Astrocyte of the spinal cord (primary cell): ENCODE data around the gene ZBTB1.

Experiments
- DNase-seq: peaks from one replicate; pipeline ENCODE4 v3.0.0; 2011; ENCODE audit warnings: low read depth, low spot score
- H3K4me3 ChIP-seq: 2 replicates; pipeline ENCODE4 v1.5.1; 2011; ENCODE audit warnings: low read depth, mild to moderate bottlenecking, low read length, moderate library complexity
- in situ Hi-C: cut with HindIII; loops from 2 replicates; pipeline ENCODE4 v1.10.0; 2017; ENCODE audit warnings: low sequenced_read_pairs
- TF ChIP-seq, protein P1 (sequence below): IDR thresholded peaks from 2 replicates; pipeline ENCODE4 v1.5.1; 2012; ENCODE audit warnings: low read depth, mild to moderate bottlenecking, low read length, inconsistent platforms

Gene ZBTB1

GRCh38 chr14:64504310-64504896 lies at the start of gene ZBTB1:
ZBTB1 (plus strand) TSS chr14:64504770; CDS start chr14:64521505, 16,735 bp downstream.
- peak; percentile 93 for DNase-seq
- in situ Hi-C loops: no loop called here
- H3K4me3 ChIP-seq: peak within 1 kb of the TSS; percentile 92
- TF ChIP-seq, protein P1, sequence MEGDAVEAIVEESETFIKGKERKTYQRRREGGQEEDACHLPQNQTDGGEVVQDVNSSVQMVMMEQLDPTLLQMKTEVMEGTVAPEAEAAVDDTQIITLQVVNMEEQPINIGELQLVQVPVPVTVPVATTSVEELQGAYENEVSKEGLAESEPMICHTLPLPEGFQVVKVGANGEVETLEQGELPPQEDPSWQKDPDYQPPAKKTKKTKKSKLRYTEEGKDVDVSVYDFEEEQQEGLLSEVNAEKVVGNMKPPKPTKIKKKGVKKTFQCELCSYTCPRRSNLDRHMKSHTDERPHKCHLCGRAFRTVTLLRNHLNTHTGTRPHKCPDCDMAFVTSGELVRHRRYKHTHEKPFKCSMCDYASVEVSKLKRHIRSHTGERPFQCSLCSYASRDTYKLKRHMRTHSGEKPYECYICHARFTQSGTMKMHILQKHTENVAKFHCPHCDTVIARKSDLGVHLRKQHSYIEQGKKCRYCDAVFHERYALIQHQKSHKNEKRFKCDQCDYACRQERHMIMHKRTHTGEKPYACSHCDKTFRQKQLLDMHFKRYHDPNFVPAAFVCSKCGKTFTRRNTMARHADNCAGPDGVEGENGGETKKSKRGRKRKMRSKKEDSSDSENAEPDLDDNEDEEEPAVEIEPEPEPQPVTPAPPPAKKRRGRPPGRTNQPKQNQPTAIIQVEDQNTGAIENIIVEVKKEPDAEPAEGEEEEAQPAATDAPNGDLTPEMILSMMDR: no peak

DNA sequence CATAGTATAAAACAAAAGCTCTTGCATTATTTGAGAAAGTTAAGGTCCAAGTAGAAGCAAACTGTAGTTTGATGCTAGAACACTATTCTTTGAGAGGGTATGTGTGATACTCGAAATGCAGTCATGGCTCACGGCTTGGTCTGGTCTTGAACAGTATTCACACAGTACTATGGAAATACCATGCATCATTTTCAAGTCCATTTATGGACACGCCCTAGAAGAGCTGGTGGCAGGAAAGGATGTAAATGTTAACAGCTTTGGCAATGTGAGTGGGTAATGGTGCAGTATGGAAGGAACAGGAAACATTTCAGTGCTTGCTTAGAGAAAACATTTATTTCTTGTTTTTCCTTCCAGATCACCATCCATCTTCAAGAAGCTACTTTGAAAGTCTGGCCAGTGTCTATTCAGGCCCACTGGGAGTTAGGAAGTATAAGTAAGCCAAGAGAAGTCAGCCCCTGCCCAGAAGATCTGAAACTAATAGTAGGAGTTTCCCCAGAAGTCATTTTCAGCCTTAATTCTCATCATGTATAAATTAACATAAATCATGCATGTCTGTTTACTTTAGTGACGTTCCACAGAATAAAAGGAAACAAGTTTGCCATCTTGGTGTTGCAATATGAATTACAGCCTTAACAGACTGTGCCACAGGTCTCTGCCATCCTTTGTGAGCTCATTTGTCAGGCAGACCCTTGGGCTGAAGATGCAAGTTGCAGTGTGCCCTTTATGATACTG lies 45.0 kb upstream of the ZBTB1 start:
- no peak for DNase-seq
- in situ Hi-C loops: no loop called here
- no peak overlapping the region for H3K4me3 ChIP-seq
- TF ChIP-seq, protein P1: no peak

DNA sequence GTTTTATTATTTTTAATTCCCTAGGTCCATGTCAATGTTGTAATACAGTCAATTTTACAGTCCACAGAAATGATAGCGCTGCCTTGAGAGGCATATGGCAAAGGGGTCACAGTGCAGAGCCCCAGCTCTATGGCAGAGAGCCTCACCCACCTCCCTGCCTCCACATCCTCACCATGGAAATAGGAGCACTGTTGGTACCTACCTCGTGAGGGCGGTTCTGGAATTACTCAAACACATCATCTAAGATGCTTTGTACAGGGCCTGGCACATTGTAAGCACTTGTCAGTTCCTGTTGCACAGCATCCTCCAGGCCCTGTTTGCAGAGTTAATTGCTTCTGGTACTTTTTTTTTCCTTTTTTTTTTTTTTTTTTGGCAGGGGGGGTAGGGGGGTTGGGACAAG lies 43.3 kb upstream of the ZBTB1 start:
- no peak overlapping the region for H3K4me3 ChIP-seq
- TF ChIP-seq, protein P1: no peak
- in situ Hi-C loops: no loop called here
- no peak for DNase-seq

- TF ChIP-seq, protein P1: no peak
- in situ Hi-C loops: no loop called here
- DNase-seq: no peak
- H3K4me3 ChIP-seq: no peak overlapping the region
Measured at GRCh38 chr14:64463195-64463594, 41.4 kb upstream of the ZBTB1 start.

- in situ Hi-C loops: no loop called here
- TF ChIP-seq, protein P1: no peak
- H3K4me3 ChIP-seq: no peak overlapping the region
- no peak for DNase-seq
Measured at GRCh38 chr14:64463873-64464272, 40.7 kb upstream of the ZBTB1 start.

- H3K4me3 ChIP-seq: peak overlapping the region; percentile 74
- in situ Hi-C loops: no loop called here
- DNase-seq: no peak
- TF ChIP-seq, protein P1: no peak
Measured at GRCh38 chr14:64464651-64465050, 39.9 kb upstream of the ZBTB1 start.
